Measurements from ENCODE around the gene KLK13. TPM values are rescaled to one million over a fixed set of nuclear protein-coding genes. Genes with fewer than 3 reads are reported as not detected.

The KLK13 gene
- polyA plus RNA-seq, 1 of the 3 experiments (the other 2 are of a cell fraction) = not detected

- POLR2A ChIA-PET = no interaction called here
Observed at GRCh38 chr19:51006406-51006805, 58.5 kb downstream of the KLK13 start.

More at GRCh38 chr19:51006406-51006805, 58.5 kb downstream of the KLK13 start:
- TF ChIP-seq MAX (IDR thresholded peaks at IDR 0.05; ENCODE audit: low read depth) (no peak), PBX3 (IDR thresholded peaks at IDR 0.05) (no peak), FOXJ3 (CRISPR knock-in tag; IDR thresholded peaks at IDR 0.05) (no peak), NRF1 (IDR thresholded peaks at IDR 0.05; ENCODE audit: low read depth, low read length) (no peak), TCF12 (IDR thresholded peaks at IDR 0.05) (no peak), USF1 (IDR thresholded peaks at IDR 0.05; ENCODE audit: borderline replicate concordance, low read depth) (no peak), GATA2 (CRISPR knock-in tag; IDR thresholded peaks at IDR 0.05) (no peak), EZH2phosphoT487 (IDR thresholded peaks at IDR 0.05; ENCODE audit: borderline replicate concordance, low read depth) (no peak), USF2 (IDR thresholded peaks at IDR 0.05; ENCODE audit: borderline replicate concordance, low read depth, low read length) (no peak), RCOR1 (IDR thresholded peaks at IDR 0.05; ENCODE audit: low read length) (no peak), NFIC (IDR thresholded peaks at IDR 0.05; ENCODE audit: borderline replicate concordance) (no peak), RFX5 (IDR thresholded peaks at IDR 0.05; ENCODE audit: low read length) (no peak), RXRA (IDR thresholded peaks at IDR 0.05; ENCODE audit: borderline replicate concordance, low read depth) (no peak), ZBTB33 (IDR thresholded peaks at IDR 0.05; ENCODE audit: borderline replicate concordance, low read depth) (no peak), CHD2 (IDR thresholded peaks at IDR 0.05; ENCODE audit: low read length, partially characterized antibody) (no peak), RAD21 (IDR thresholded peaks at IDR 0.05; ENCODE audit: low read length) (no peak)
- Histone ChIP-seq H3K4me2 (no peak overlapping the region), H3K9me3 (no peaks in the 10 kb centered on the region), H3K36me3 (replicated peaks in 1 of 2; ENCODE audit: control insufficient read depth in 1 of 2, insufficient read depth in 2 of 2, low read length in 1 of 2) (no peaks in the 10 kb centered on the region), H4K20me1 (ENCODE audit: insufficient read depth) (no peaks in the 10 kb centered on the region), H3K4me1 (ENCODE audit: control insufficient read depth in 1 of 2, insufficient read depth in 2 of 2, low read depth in 1 of 2, low read length in 1 of 2) (no peaks in the 10 kb centered on the region), H2AFZ (ENCODE audit: low read depth) (no peak overlapping the region), H3K9me2 (no peaks in the 10 kb centered on the region), H3F3A (replicated peaks; ENCODE audit: insufficient read depth) (no peaks in the 10 kb centered on the region), H3K27me3 (ENCODE audit: insufficient read depth) (peaks cover 42% of the 10 kb centered on the region; the same call in 1 of the 2 replicates), H3K79me2 (ENCODE audit: insufficient read depth) (no peaks in the 10 kb centered on the region), H3K9ac (no peak overlapping the region), H3K27ac (ENCODE audit: low read depth in 2 of 2, low read length in 1 of 2) (no peak overlapping the region), H3K4me3 (ENCODE audit: low read depth in 2 of 2, low read length in 1 of 2) (no peak overlapping the region)
- 3% methylated on average over 7 of the region's 8 CpGs for WGBS (ENCODE audit: low lambda C conversion rate)
- CTCF ChIA-PET = no interaction called here
- peak; percentile 9 for DNase-seq

Other genes starting within 250 kb of the KLK13 start
- not detected in 2 replicates for gene KLK1, start 241.3 kb downstream of the KLK13 start, polyA plus RNA-seq (2012; rRNA removed)
- not detected in 2 replicates for gene KLK15, start 231.5 kb downstream of the KLK13 start, polyA plus RNA-seq (2012; rRNA removed)
- not detected in 2 replicates for gene KLK3, start 210.2 kb downstream of the KLK13 start, polyA plus RNA-seq (2012; rRNA removed)
- 0.15 and 0.44 TPM in 2 replicates for gene KLK2, start 191.7 kb downstream of the KLK13 start, polyA plus RNA-seq (2012; rRNA removed)
- gene KLK4, start 153.7 kb downstream of the KLK13 start, polyA plus RNA-seq (2012; rRNA removed) = not detected in 2 replicates
- not detected in 2 replicates for gene KLK5, start 112.1 kb downstream of the KLK13 start, polyA plus RNA-seq (2012; rRNA removed)
- gene KLK6, start 95.5 kb downstream of the KLK13 start, polyA plus RNA-seq (2012; rRNA removed) = not detected in 2 replicates
- not detected in 2 replicates for gene KLK7, start 81.2 kb downstream of the KLK13 start, polyA plus RNA-seq (2012; rRNA removed)
- gene KLK8, start 63.5 kb downstream of the KLK13 start, polyA plus RNA-seq (2012; rRNA removed) = not detected in 2 replicates
- not detected in 2 replicates for gene KLK10, start 45.4 kb downstream of the KLK13 start, polyA plus RNA-seq (2012; rRNA removed)
- gene KLK11, start 38.5 kb downstream of the KLK13 start, polyA plus RNA-seq (2012; rRNA removed) = not detected in 2 replicates
- gene KLK12, start 30.1 kb downstream of the KLK13 start, polyA plus RNA-seq (2012; rRNA removed) = not detected in 2 replicates
- gene KLK14, start 17.8 kb upstream of the KLK13 start, polyA plus RNA-seq (2012; rRNA removed) = 0.19 and 0.26 TPM in 2 replicates
- gene CTU1, start 43.3 kb upstream of the KLK13 start, polyA plus RNA-seq (2012; rRNA removed) = 7.2 and 8.8 TPM in 2 replicates
- not detected in 2 replicates for gene SIGLEC9, start 59.8 kb upstream of the KLK13 start, polyA plus RNA-seq (2012; rRNA removed)
- not detected in 2 replicates for gene SIGLEC7, start 77.2 kb upstream of the KLK13 start, polyA plus RNA-seq (2012; rRNA removed)
- gene CD33, start 160.0 kb upstream of the KLK13 start, polyA plus RNA-seq (2012; rRNA removed) = 0.36 and 0.67 TPM in 2 replicates
- not detected in 2 replicates for gene SIGLECL1, start 186.0 kb upstream of the KLK13 start, polyA plus RNA-seq (2012; rRNA removed)
- 0.36 and 0.60 TPM in 2 replicates for gene IGLON5, start 246.6 kb upstream of the KLK13 start, polyA plus RNA-seq (2012; rRNA removed)

Data from SK-N-SH (cell line).